GM12878 (cell line): Measurements from ENCODE around the gene TIMM9. TPM values are rescaled to one million over a fixed set of nuclear protein-coding genes. Genes with fewer than 3 reads are reported as not detected.

Source experiments
- BACH1 ChIP-seq: fragments of 450-650 bp; IDR thresholded peaks from 2 replicates; pipeline ENCODE4 v1.6.1; 2017; ENCODE audit warnings: mild to moderate bottlenecking, borderline replicate concordance
- BHLHE40 ChIP-seq, 2 experiments: fragments of 450-650 bp in 1 of 2; IDR thresholded peaks; 2 replicates each; pipeline ENCODE4 v1.6.1; 2011 to 2017; ENCODE audit warnings: low read depth in 2 of 2, borderline replicate concordance in 1 of 2, improper control_type of control experiment in 1 of 2, low read length in 1 of 2, mild to moderate bottlenecking in 1 of 2
- CBX5 ChIP-seq: sonication (generic); IDR thresholded peaks from 2 replicates; pipeline ENCODE4 v1.6.1; 2016; ENCODE audit warnings: low read depth, moderate library complexity, mild to moderate bottlenecking, inconsistent platforms
- CHD2 ChIP-seq: IDR thresholded peaks from 2 replicates; pipeline ENCODE4 v1.6.1; 2011; ENCODE audit warnings: low read depth, low read length, improper control_type of control experiment, borderline replicate concordance
- EGR1 ChIP-seq, 2 experiments: IDR thresholded peaks; 1 replicate in 1 of 2; 2 replicates in 1 of 2; pipeline ENCODE4 v1.6.1; 2011 to 2012; ENCODE audit warnings: low read depth in 2 of 2, low read length in 2 of 2, borderline replicate concordance in 1 of 2, mild to moderate bottlenecking in 1 of 2, moderate library complexity in 1 of 2
- FOS ChIP-seq: IDR thresholded peaks from 3 replicates; pipeline ENCODE4 v1.6.1; 2011; ENCODE audit warnings: borderline replicate concordance; ENCODE audit not compliant: insufficient read length; ENCODE audit errors: extremely low read depth
- FOXK2 ChIP-seq: fragments of 450-650 bp; IDR thresholded peaks from 2 replicates; pipeline ENCODE4 v1.6.1; 2017; ENCODE audit warnings: mild to moderate bottlenecking, moderate library complexity
- IRF3 ChIP-seq: fragments of 450-650 bp; IDR thresholded peaks from 2 replicates; pipeline ENCODE4 v1.6.1; 2014; ENCODE audit warnings: mild to moderate bottlenecking
- KAT2A ChIP-seq: conservative IDR thresholded peaks from 2 replicates; pipeline ENCODE4 v1.6.1; 2011; ENCODE audit warnings: low read depth, low read length; ENCODE audit not compliant: control insufficient read depth
- KDM1A ChIP-seq: fragments of 200-600 bp; sonication (generic); IDR thresholded peaks from 2 replicates; pipeline ENCODE4 v1.6.1; 2016; ENCODE audit warnings: borderline replicate concordance
- MEF2A ChIP-seq: IDR thresholded peaks from 2 replicates; pipeline ENCODE4 v1.6.1; 2011; ENCODE audit warnings: low read depth, mild to moderate bottlenecking, low read length, moderate library complexity; ENCODE audit not compliant: insufficient read depth
- MTA2 ChIP-seq: fragments of 450-650 bp; IDR thresholded peaks from 2 replicates; pipeline ENCODE4 v1.6.1; 2016; ENCODE audit warnings: low read depth, mild to moderate bottlenecking, moderate library complexity
- NR2C2 ChIP-seq: IDR thresholded peaks from 2 replicates; pipeline ENCODE4 v1.6.1; 2011; ENCODE audit warnings: borderline replicate concordance, low read depth; ENCODE audit not compliant: control insufficient read depth, insufficient read length
- POU2F2 ChIP-seq: IDR thresholded peaks from 3 replicates; pipeline ENCODE4 v1.6.1; 2011; ENCODE audit warnings: low read depth, mild to moderate bottlenecking, low read length, borderline replicate concordance
- RBBP5 ChIP-seq: fragments of 200-600 bp; sonication (generic); conservative IDR thresholded peaks from 2 replicates; pipeline ENCODE4 v1.6.1; 2016
- RELA ChIP-seq: fragments of 450-650 bp; IDR thresholded peaks from 2 replicates; pipeline ENCODE4 v1.8.0; 2014; ENCODE audit warnings: borderline replicate concordance; ENCODE audit not compliant: partially characterized antibody
- RELB ChIP-seq: fragments of 450-650 bp; IDR thresholded peaks from 2 replicates; pipeline ENCODE4 v1.6.1; 2017; ENCODE audit warnings: low read depth, mild to moderate bottlenecking, moderate library complexity
- SIN3A ChIP-seq: IDR thresholded peaks from 2 replicates; pipeline ENCODE4 v1.6.1; 2012; ENCODE audit warnings: low read depth, low read length, improper control_type of control experiment
- SKIL ChIP-seq: fragments of 450-650 bp; IDR thresholded peaks from 2 replicates; pipeline ENCODE4 v1.6.1; 2017; ENCODE audit warnings: mild to moderate bottlenecking, low read depth, inconsistent platforms; ENCODE audit not compliant: poor library complexity, severe bottlenecking
- STAT3 ChIP-seq: IDR thresholded peaks from 2 replicates; pipeline ENCODE4 v1.6.1; 2011; ENCODE audit warnings: low read depth, low read length, improper control_type of control experiment
- WRNIP1 ChIP-seq: IDR thresholded peaks from 2 replicates; pipeline ENCODE4 v1.6.1; 2011; ENCODE audit warnings: low read depth, low read length, improper control_type of control experiment, borderline replicate concordance
- ZBTB33 ChIP-seq: fragments of 450-650 bp; IDR thresholded peaks from 2 replicates; pipeline ENCODE4 v1.6.1; 2017; ENCODE audit warnings: mild to moderate bottlenecking
- ZNF217 ChIP-seq: fragments of 450-650 bp; IDR thresholded peaks from 2 replicates; pipeline ENCODE4 v1.6.1; 2017; ENCODE audit warnings: antibody characterized with exemption, mild to moderate bottlenecking
- polyA plus RNA-seq, 11 experiments: library from polyadenylated mRNA; depleted of rRNA in 4 of 11; unstranded in 6 of 11; stranded (reverse) in 5 of 11; fragments of >200 nt; fragmentation: Nextera tagmentation in 4 of 11; fragmentation: Illumina TruSeq in 1 of 11; extraction: Ambion mirVana in 4 of 11; extraction: Trizol in 1 of 11; gene quantifications; 1 replicate in 1 of 11; 2 replicates in 10 of 11; pipeline versions ENCODE4 v1.2.1 to v1.2.3, GENCODE V29; 2011 to 2016; ENCODE audit warnings: inconsistent platforms in 2 of 11, missing spikeins in 2 of 11, low read depth in 1 of 11
- total RNA-seq, 4 experiments: library from RNA; depleted of rRNA in 3 of 4; stranded (reverse); fragments of >200 nt in 3 of 4; fragmentation: Illumina TruSeq in 1 of 4; extraction: Trizol in 1 of 4; gene quantifications; 2 replicates each; pipeline versions ENCODE4 v1.2.1 to v1.2.3, GENCODE V29; 2013 to 2021

TIMM9 gene
- total and polyA plus RNA-seq, 10 of the 15 experiments (the other 5 are each of a cell fraction or from before 2014, with no cell fraction given): 36.6 to 116 (median 62.0) TPM

- TF ChIP-seq KAT2A (no peak), POU2F2 (no peak), ZBTB33 (no peak), SIN3A (no peak), RBBP5 (no peak), WRNIP1 (no peak), CHD2 (no peak), BACH1 (0 out of 2 replicates have a peak, but pooled peaks have one; percentile 34), KDM1A (no peak), EGR1 (IDR thresholded peaks at IDR 0.05; ENCODE audit: borderline replicate concordance in 1 of 2, low read depth in 2 of 2, low read length in 2 of 2) (no peak), CBX5 (no peak), STAT3 (no peak), IRF3 (no peak), SKIL (no peak), RELA (peak; percentile 50), FOS (no peak), RELB (no peak), MEF2A (no peak), MTA2 (no peak), BHLHE40 (IDR thresholded peaks at IDR 0.05; ENCODE audit: borderline replicate concordance in 1 of 2, low read depth in 2 of 2, low read length in 1 of 2) (peak in 1 of 2 experiments; percentile 36; a peak in 2 of 4 replicates), ZNF217 (peak; percentile 70; the same call in 1 of the 2 replicates), NR2C2 (no peak), FOXK2 (no peak)
Observed at GRCh38 chr14:58395812-58396788, 31.2 kb downstream of the TIMM9 start, which contains the start of gene TOMM20L (continued).
